Measurements from ENCODE around the gene ZNF155. TPM values are rescaled to one million over a fixed set of nuclear protein-coding genes. Genes with fewer than 3 reads are reported as not detected.

Gene ZNF155
- total RNA-seq, 4 donors from 2014 or later, result 2.0 to 7.1 (median 3.8) TPM

GRCh38 chr19:44042147-44042546, 58.2 kb downstream of the ZNF155 start:
- 58 to 73% methylated on average over 2 of the region's 2 CpGs for WGBS, 2 donors
- Histone ChIP-seq H3K27me3 (peaks cover 0 to 21% (median 0%) of the 10 kb centered on the region in 4 donors), H3K4me1 (no peaks in the 10 kb centered on the region), H3K9me3 (peaks cover 0 to 24% (median 19%) of the 10 kb centered on the region in 3 donors), H3K4me3 (no peak overlapping the region), H3K27ac (no peak overlapping the region), H3K36me3 (no peaks in the 10 kb centered on the region)
- DNase-seq, result no peak
- no peak for TF ChIP-seq CTCF (IDR thresholded peaks at IDR 0.05)
- TF ChIP-seq POLR2A (IDR thresholded peaks at IDR 0.05), result no peak
- intact Hi-C loops (cut with DNase I), result no loop called here

Small RNAs within 50 kb of the gene (small RNA-seq; reads per million reads assigned to genes)
- 0 reads per million in 4 donors for gene AC006213.5

Other genes with a start within 250 kb of the ZNF155 start
- gene SMG9, start 229.2 kb upstream of the ZNF155 start, total RNA-seq, result 10 to 100 TPM; 16.0 to 22.7 (median 21.1) TPM
- gene KCNN4, start 203.2 kb upstream of the ZNF155 start, total RNA-seq, result 10 to 100 TPM in 1 of 4 donors, 1 to 10 TPM in 3; 3.2 to 16.9 (median 5.3) TPM
- 10 to 100 TPM in 3 of 4 donors, 1 to 10 TPM in 1; 9.9 to 32.0 (median 22.4) TPM for gene LYPD5, start 181.7 kb upstream of the ZNF155 start, total RNA-seq
- gene ZNF283, start 156.9 kb upstream of the ZNF155 start, total RNA-seq, result 10 to 100 TPM in 1 of 4 donors, 1 to 10 TPM in 3; 1.5 to 19.1 (median 6.5) TPM
- 1 to 10 TPM; 1.3 to 1.7 (median 1.5) TPM for gene ZNF404, start 100.2 kb upstream of the ZNF155 start, total RNA-seq
- 1 to 10 TPM; 5.0 to 8.4 (median 6.4) TPM for gene ZNF45, start 48.9 kb upstream of the ZNF155 start, total RNA-seq
- 10 to 100 TPM in 1 of 4 donors, 1 to 10 TPM in 3; 1.4 to 12.9 (median 2.2) TPM for gene ZNF221, start 33.0 kb upstream of the ZNF155 start, total RNA-seq
- gene ZNF230, start 18.8 kb downstream of the ZNF155 start, total RNA-seq, result 1 to 10 TPM; 1.1 to 6.3 (median 1.8) TPM
- 1 to 10 TPM; 1.1 to 6.7 (median 3.1) TPM for gene ZNF222, start 41.2 kb downstream of the ZNF155 start, total RNA-seq
- 1 to 10 TPM; 2.7 to 4.9 (median 3.5) TPM for gene ZNF223, start 67.8 kb downstream of the ZNF155 start, total RNA-seq
- 1 to 10 TPM in 2 of 4 donors, under 1 TPM in 2; 0.44 to 1.9 (median 0.80) TPM for gene ZNF284, start 88.0 kb downstream of the ZNF155 start, total RNA-seq
- gene ZNF224, start 110.2 kb downstream of the ZNF155 start, total RNA-seq, result 10 to 100 TPM in 1 of 4 donors, 1 to 10 TPM in 3; 5.7 to 23.8 (median 8.2) TPM
- 1 to 10 TPM; 1.2 to 3.1 (median 2.4) TPM for gene ZNF225, start 129.2 kb downstream of the ZNF155 start, total RNA-seq
- gene ZNF234, start 157.4 kb downstream of the ZNF155 start, total RNA-seq, result 1 to 10 TPM in 3 of 4 donors, under 1 TPM in 1; 0.88 to 8.4 (median 3.4) TPM
- 10 to 100 TPM in 3 of 4 donors, 1 to 10 TPM in 1; 9.9 to 23.8 (median 12.9) TPM for gene ZNF226, start 180.9 kb downstream of the ZNF155 start, total RNA-seq
- gene ZNF227, start 228.3 kb downstream of the ZNF155 start, total RNA-seq, result 10 to 100 TPM in 1 of 4 donors, 1 to 10 TPM in 3; 4.7 to 16.4 (median 8.8) TPM

All from esophagus squamous epithelium (tissue), 5 donors.